ENCODE data around the gene PCDHGB1. TPM values are rescaled to one million over a fixed set of nuclear protein-coding genes. Genes with fewer than 3 reads are reported as not detected.
A peak's percentile ranks its signal among the peaks of the same experiment; 100 is the strongest.
"Not testable (repeated sequence)": the region's sequence is repeated elsewhere in the genome, so short reads cannot be mapped to it uniquely, and the experiment has no call there.

The PCDHGB1 gene
- total RNA-seq, 1 donor from 2014 or later, result 6.7 TPM

GRCh38 chr5:141343242-141343952, 6.5 kb upstream of the PCDHGB1 start, which contains the start of gene PCDHGA3:
Gene PCDHGA3, plus strand, starts transcription at chr5:141343829. Its CDS starts 205 bp downstream, at chr5:141344034.
- DNase-seq (ENCODE audit: missing footprints) (no peak), ATAC-seq (peak; percentile 56)
- intact Hi-C loops (cut with DNase I), result no loop called here

- ATAC-seq, result no peak
- intact Hi-C loops (cut with DNase I), result no loop called here
These were observed 5.9 kb upstream of the PCDHGB1 start for GRCh38 chr5:141343953-141344463.

GRCh38 chr5:141345327-141345726, 4.6 kb upstream of the PCDHGB1 start:
- DNase-seq (ENCODE audit: missing footprints), result no peak
- intact Hi-C loops (cut with DNase I), result no loop called here
- ATAC-seq, result no peak

More at GRCh38 chr5:141343953-141344463, 5.9 kb upstream of the PCDHGB1 start:
- DNase-seq (ENCODE audit: missing footprints), result peak; percentile 63

DNA sequence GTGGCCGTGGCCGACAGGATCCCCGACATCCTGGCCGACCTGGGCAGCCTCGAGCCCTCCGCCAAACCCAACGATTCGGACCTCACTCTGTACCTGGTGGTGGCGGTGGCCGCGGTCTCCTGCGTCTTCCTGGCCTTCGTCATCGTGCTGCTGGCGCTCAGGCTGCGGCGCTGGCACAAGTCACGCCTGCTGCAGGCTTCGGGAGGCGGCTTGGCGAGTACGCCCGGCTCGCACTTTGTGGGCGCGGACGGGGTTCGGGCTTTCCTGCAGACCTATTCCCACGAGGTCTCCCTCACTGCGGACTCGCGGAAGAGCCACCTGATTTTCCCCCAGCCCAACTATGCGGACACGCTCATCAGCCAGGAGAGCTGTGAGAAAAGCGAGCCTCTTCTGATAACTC, 3.9 kb upstream of the PCDHGB1 start:
- ATAC-seq; DNase-seq (ENCODE audit: missing footprints); intact Hi-C loops (cut with DNase I): not testable (repeated sequence)

DNA sequence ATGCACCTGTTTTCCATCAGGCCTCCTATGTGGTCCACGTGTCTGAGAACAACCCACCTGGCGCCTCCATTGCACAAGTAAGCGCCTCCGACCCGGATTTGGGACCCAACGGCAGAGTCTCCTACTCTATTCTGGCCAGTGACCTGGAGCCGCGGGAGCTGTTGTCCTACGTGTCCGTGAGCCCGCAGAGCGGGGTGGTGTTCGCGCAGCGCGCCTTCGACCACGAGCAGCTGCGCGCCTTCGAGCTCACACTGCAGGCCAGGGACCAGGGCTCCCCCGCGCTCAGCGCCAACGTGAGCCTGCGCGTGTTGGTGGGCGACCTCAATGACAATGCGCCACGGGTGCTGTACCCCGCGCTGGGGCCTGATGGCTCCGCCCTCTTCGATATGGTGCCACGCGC, 1.7 kb downstream of the PCDHGB1 start:
- ATAC-seq (no peak), DNase-seq (ENCODE audit: missing footprints) (no peak)
- intact Hi-C loops (cut with DNase I), result no loop called here

GRCh38 chr5:141354900-141355469, 5.1 kb downstream of the PCDHGB1 start, which contains the start of gene PCDHGA4:
Gene PCDHGA4, plus strand, starts transcription at chr5:141355021. Its CDS starts 87 bp downstream, at chr5:141355108.
- no peak for ATAC-seq
- intact Hi-C loops (cut with DNase I), result no loop called here
- no peak for DNase-seq (ENCODE audit: missing footprints)

DNA sequence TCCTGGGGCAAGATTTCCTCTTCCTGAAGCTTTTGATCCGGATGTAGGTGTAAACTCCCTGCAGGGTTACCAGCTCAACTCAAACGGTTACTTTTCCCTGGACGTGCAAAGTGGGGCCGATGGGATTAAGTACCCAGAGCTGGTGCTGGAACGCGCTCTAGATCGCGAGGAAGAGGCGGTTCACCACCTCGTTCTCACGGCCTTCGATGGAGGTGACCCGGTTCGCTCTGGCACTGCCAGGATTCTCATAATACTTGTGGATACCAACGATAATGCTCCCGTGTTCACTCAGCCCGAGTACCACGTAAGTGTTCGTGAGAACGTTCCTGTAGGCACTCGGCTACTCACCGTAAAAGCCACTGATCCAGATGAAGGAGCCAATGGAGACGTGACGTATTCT, 5.7 kb downstream of the PCDHGB1 start:
- ATAC-seq (no peak), DNase-seq (ENCODE audit: missing footprints) (no peak)
- intact Hi-C loops (cut with DNase I), result no loop called here

DNA sequence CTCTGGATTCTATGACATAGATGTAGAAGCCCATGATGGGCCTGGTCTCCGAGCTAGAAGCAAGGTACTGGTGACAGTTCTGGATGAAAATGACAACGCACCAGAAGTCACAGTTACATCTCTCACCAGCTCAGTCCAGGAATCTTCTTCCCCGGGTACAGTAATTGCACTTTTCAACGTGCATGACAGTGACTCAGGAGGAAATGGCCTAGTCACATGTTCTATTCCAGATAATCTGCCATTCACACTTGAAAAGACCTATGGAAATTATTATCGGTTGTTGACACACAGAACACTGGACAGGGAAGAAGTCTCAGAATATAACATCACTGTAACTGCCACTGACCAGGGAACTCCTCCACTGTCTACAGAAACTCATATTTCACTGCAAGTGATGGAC, 6.2 kb downstream of the PCDHGB1 start:
- ATAC-seq, result no peak
- no peak for DNase-seq (ENCODE audit: missing footprints)
- intact Hi-C loops (cut with DNase I), result no loop called here

- intact Hi-C loops (cut with DNase I), result no loop called here
These were observed 7.1 kb downstream of the PCDHGB1 start for GRCh38 chr5:141356950-141357349.

GRCh38 chr5:141359790-141360426, 10.0 kb downstream of the PCDHGB1 start, which contains the start of gene PCDHGB2:
Gene PCDHGB2, plus strand, starts transcription at chr5:141359994. Its CDS starts 142 bp downstream, at chr5:141360136.
- ATAC-seq, result peak; percentile 39

More at GRCh38 chr5:141356950-141357349, 7.1 kb downstream of the PCDHGB1 start:
- DNase-seq (ENCODE audit: missing footprints) (no peak), ATAC-seq (no peak)

DNA sequence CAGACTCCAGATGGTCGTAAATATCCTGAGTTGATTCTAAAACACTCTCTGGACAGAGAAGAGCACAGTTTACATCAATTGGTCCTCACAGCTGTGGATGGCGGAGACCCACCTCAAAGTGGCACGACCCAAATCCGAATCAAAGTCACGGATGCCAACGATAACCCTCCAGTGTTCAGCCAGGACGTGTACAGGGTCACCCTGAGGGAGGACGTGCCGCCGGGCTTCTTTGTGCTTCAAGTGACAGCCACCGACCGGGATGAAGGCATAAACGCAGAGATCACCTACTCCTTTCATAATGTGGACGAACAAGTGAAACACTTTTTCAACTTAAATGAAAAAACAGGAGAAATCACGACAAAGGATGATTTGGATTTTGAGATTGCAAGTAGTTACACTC, 10.8 kb downstream of the PCDHGB1 start:
- intact Hi-C loops (cut with DNase I), result no loop called here
- DNase-seq (ENCODE audit: missing footprints), result no peak
- no peak for ATAC-seq

More at GRCh38 chr5:141359790-141360426, 10.0 kb downstream of the PCDHGB1 start, which contains the start of gene PCDHGB2:
- intact Hi-C loops (cut with DNase I), result no loop called here
- DNase-seq (ENCODE audit: missing footprints), result no peak

- intact Hi-C loops (cut with DNase I), result no loop called here
- DNase-seq (ENCODE audit: missing footprints) (no peak), ATAC-seq (no peak)
These were observed 12.8 kb downstream of the PCDHGB1 start for GRCh38 chr5:141362719-141363118.

DNA sequence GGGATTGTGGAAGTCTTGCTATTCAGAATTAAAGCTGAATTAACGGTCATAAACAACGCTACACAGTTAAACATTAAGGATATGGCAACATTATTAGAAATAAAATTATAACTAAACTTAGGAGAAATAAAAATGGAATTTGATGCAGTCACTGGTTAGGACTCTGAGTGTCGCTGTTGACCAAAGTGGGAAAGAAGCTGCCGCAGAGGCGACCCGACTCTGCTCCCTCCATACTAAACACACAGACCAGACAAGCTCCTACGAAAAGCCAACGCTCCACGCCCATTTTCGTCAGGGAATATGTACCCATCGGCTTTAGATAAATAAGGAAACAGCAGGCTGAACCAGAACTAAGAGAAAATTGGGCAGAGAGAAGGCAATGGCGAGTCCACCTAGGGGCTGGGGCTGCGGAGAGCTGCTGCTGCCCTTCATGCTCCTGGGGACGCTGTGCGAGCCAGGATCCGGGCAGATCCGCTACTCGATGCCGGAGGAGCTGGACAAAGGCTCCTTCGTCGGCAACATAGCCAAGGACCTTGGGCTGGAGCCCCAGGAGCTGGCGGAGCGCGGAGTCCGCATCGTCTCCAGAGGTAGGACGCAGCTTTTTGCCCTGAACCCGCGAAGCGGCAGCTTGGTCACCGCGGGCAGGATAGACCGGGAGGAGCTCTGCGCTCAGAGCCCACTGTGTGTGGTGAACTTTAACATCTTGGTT, 14.2 kb downstream of the PCDHGB1 start, which contains the start of gene PCDHGA5:
TSS of gene PCDHGA5 (plus strand) at position 211 of the 709 bp plus-strand sequence. CDS start at position 380, 169 bp downstream.
- intact Hi-C loops (cut with DNase I), result no loop called here
- ATAC-seq, result peak; percentile 65
- DNase-seq (ENCODE audit: missing footprints), result no peak

- no peak for DNase-seq (ENCODE audit: missing footprints)
- no peak for ATAC-seq
- intact Hi-C loops (cut with DNase I), result no loop called here
These were observed 16.4 kb downstream of the PCDHGB1 start for GRCh38 chr5:141366016-141366896.

DNA sequence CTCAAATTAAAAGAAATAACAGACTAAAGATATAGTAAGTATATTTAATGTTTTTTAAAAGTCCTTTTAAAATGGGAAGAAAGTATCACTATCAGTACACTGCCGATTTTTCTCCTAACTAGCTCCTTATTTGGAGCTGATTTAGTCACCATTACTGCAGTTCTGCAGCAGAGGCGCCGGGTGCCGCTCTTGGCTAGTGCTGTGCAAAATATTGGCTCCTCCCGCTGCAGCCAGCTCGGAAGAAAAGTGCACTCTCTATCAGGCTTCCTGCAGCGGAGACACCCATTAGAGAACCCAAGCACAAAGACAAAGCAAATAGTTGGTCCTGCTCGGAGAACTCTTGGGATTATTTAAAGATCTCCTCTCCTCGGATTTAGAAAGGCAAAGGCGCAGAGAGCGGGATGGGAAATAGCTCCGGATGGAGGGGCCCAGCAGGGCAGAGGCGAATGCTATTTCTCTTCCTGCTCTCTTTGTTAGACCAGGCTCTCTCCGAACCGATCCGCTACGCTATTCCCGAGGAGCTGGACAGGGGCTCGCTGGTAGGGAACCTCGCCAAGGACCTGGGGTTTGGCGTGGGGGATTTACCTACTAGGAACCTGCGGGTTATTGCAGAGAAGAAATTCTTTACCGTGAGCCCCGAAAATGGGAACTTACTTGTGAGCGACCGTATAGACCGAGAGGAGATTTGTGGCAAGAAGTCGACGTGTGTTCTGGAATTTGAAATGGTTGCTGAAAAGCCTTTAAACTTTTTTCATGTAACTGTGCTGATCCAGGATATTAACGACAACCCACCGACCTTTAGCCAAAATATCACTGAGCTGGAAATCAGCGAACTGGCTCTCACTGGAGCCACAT, 20.3 kb downstream of the PCDHGB1 start, which contains the start of gene PCDHGB3:
TSS of gene PCDHGB3 (plus strand) at position 249 of the 855 bp plus-strand sequence. CDS start at position 402, 153 bp downstream.
- intact Hi-C loops (cut with DNase I), result loop anchor here (5.0 kb wide), 1 partner anchor 42 kb away; the partner anchor contains the start of gene PCDHGA10

More for the DNA sequence above, 20.3 kb downstream of the PCDHGB1 start, which contains the start of gene PCDHGB3:
- DNase-seq (ENCODE audit: missing footprints) (peak; percentile 84), ATAC-seq (peak; percentile 86)

All from Right ventricle myocardium inferior (tissue), 1 donor.